Inferior parietal cortex (tissue), 1 donor: Measurements from ENCODE around the gene TMEM135.
"Not testable (repeated sequence)": the region's sequence is repeated elsewhere in the genome, so short reads cannot be mapped to it uniquely, and the experiment has no call there.

ENCODE experiments used
- DNase-seq: peaks from one replicate; pipeline ENCODE4 v3.0.0-alpha.2; 2016; ENCODE audit errors: extremely low spot score

The TMEM135 gene

GRCh38 chr11:87141980-87142514 is 104.3 kb downstream of the TMEM135 start:
- DNase-seq = no peak

GRCh38 chr11:87142594-87142993 is 104.9 kb downstream of the TMEM135 start:
- no peak for DNase-seq

GRCh38 chr11:87143641-87144040 is 105.9 kb downstream of the TMEM135 start:
- DNase-seq = no peak

- no peak for DNase-seq
Observed at GRCh38 chr11:87144252-87144651, 106.5 kb downstream of the TMEM135 start.

- DNase-seq = no peak
Observed at GRCh38 chr11:87148749-87149148, 111.0 kb downstream of the TMEM135 start.

GRCh38 chr11:87149782-87150181 is 112.0 kb downstream of the TMEM135 start:
- not testable (repeated sequence) for DNase-seq

- DNase-seq = no peak
Observed at GRCh38 chr11:87150936-87151335, 113.2 kb downstream of the TMEM135 start.

GRCh38 chr11:87154246-87154645 is 116.5 kb downstream of the TMEM135 start:
- DNase-seq = no peak

- DNase-seq = no peak
Observed at GRCh38 chr11:87156970-87157369, 119.2 kb downstream of the TMEM135 start.

- DNase-seq = not testable (repeated sequence)
Observed at GRCh38 chr11:87169076-87169475, 131.3 kb downstream of the TMEM135 start.

GRCh38 chr11:87173185-87174039 is 135.7 kb downstream of the TMEM135 start:
- DNase-seq = no peak

- no peak for DNase-seq
Observed at GRCh38 chr11:87174870-87175269, 137.1 kb downstream of the TMEM135 start.

- no peak for DNase-seq
Observed at GRCh38 chr11:87176044-87176443, 138.3 kb downstream of the TMEM135 start.

GRCh38 chr11:87179621-87180020 is 141.9 kb downstream of the TMEM135 start:
- no peak for DNase-seq

GRCh38 chr11:87180742-87181141 is 143.0 kb downstream of the TMEM135 start:
- DNase-seq = no peak

- DNase-seq = no peak
Observed at GRCh38 chr11:87181143-87181542, 143.4 kb downstream of the TMEM135 start.

- DNase-seq = no peak
Observed at GRCh38 chr11:87185228-87185627, 147.5 kb downstream of the TMEM135 start.

GRCh38 chr11:87187076-87187475 is 149.3 kb downstream of the TMEM135 start:
- no peak for DNase-seq

- no peak for DNase-seq
Observed at GRCh38 chr11:87187930-87188329, 150.2 kb downstream of the TMEM135 start.

- DNase-seq = not testable (repeated sequence)
Observed at GRCh38 chr11:87188396-87188795, 150.7 kb downstream of the TMEM135 start.

GRCh38 chr11:87188921-87189320 is 151.2 kb downstream of the TMEM135 start:
- not testable (repeated sequence) for DNase-seq

- DNase-seq = no peak
Observed at GRCh38 chr11:87190071-87190470, 152.3 kb downstream of the TMEM135 start.

- DNase-seq = no peak
Observed at GRCh38 chr11:87193756-87194470, 156.2 kb downstream of the TMEM135 start.
